Activated T-cell treated with anti-CD3 and anti-CD28 coated beads, Interleukin-2, amount 50 U/mL, for 4 hours (primary cell): ENCODE data around the gene MOSPD2. TPM values are rescaled to one million over a fixed set of nuclear protein-coding genes. Genes with fewer than 3 reads are reported as not detected.

Experiments used
- ATAC-seq, 2 donors: fragments of 200-7000 bp; cut with Tn5 transposase; one replicate each; pipeline ENCODE4 v1.10.0; 2021
- DNase-seq: peaks from one replicate; pipeline ENCODE4 v3.0.0-alpha.2; 2020
- H3K27me3 Mint-ChIP-seq: one replicate; pipeline ENCODE4 v1.8.0; 2021; ENCODE audit warnings: low read depth, mixed read lengths
- H3K36me3 Mint-ChIP-seq: one replicate; pipeline ENCODE4 v1.8.0; 2022; ENCODE audit warnings: mixed read lengths; ENCODE audit not compliant: insufficient read depth
- H3K4me1 Mint-ChIP-seq: one replicate; pipeline ENCODE4 v1.8.0; 2021; ENCODE audit warnings: low read depth, mixed read lengths
- H3K4me3 Mint-ChIP-seq: one replicate; pipeline ENCODE4 v1.8.0; 2021; ENCODE audit warnings: mild to moderate bottlenecking, moderate library complexity, mixed read lengths
- H3K9me3 Mint-ChIP-seq: one replicate; pipeline ENCODE4 v1.8.0; 2021; ENCODE audit warnings: mixed read lengths
- total RNA-seq, 3 donors: library from RNA; stranded (reverse); gene quantifications; one replicate each; pipeline ENCODE4 v1.2.1, GENCODE V29; 2021

The MOSPD2 gene
- 1 to 10 TPM; 5.5 to 9.4 (median 9.3) TPM for total RNA-seq

DNA sequence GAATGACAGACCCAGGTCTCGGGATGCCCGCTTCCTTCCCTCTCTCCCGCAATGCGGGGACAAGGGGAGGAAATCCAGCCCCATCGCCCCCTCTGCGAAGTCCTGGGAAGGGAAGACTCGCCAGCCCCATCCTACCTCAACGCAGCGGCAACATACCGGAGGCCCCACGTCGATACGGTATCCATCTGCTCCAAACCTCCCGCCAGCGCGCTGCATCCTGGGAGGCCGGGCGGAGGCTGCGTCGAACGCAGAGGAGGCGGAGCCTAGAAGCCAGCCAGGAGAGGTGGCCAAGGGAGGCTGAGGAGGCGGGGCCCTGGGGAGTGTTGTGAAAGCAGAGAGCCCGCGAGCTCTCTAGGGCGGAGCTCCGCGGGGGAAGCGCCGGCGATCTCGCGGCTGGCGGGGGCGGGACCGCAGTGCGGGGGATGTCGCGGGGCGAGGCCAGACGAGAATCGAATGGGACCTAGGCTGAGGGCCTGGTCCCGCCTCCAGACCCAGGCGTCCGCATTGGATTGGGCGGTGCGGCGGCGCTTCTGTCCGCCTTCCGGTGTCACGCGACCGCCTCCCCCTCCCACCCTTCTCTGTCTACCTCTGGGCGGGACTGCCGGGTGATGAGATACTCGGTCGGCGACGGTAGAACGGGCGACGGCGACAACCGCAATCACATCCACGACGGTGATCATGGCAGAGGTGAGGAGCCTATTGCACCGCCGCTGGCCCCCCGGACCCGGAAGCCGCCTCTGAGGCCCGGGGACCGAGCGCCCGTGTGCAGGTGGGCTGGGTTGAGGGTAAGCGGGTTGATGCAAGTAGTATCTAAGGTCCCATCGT lies at the start of gene MOSPD2, which contains the start of gene FANCB:
TSS of gene MOSPD2 (plus strand) at position 571 of the 825 bp plus-strand sequence. CDS start at position 679, 108 bp downstream.
TSS of gene FANCB (minus strand) at position 219 of the 825 bp plus-strand sequence. CDS start 7,559 bp downstream, outside the sequence.
- peak within 1 kb of the TSS; percentile 83 for H3K4me3 Mint-ChIP-seq
- ATAC-seq (peak; percentile 95 to 96), DNase-seq (peak; percentile 89)
- H3K9me3 Mint-ChIP-seq = no peaks in the 10 kb centered on the region
- H3K27me3 Mint-ChIP-seq = no peaks in the 10 kb centered on the region
- peaks cover 4% of the 10 kb centered on the region for H3K36me3 Mint-ChIP-seq
- peaks cover 11% of the 10 kb centered on the region for H3K4me1 Mint-ChIP-seq

DNA sequence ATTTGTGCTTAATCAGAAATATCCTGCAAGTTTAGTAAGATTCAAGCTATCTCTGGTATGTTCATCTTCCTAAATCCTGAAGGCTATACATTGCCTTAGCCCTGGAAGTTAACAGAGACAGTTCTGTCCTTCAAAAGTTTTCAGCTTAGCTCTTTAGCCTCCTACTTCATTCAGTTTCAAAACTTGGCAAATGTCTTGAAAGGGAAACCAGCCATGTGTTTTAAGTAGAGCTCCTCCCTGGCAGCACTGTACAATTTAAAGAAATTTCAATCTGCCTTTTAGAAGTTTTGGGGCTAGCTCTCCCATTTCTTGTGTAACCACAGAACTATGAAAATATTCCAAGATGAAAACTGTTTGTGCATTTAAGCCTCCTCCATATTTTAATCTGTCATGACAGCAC lies 47.4 kb upstream of the MOSPD2 start:
- Mint-ChIP-seq H3K9me3 (no peaks in the 10 kb centered on the region), H3K27me3 (no peaks in the 10 kb centered on the region), H3K4me3 (no peak overlapping the region), H3K4me1 (no peaks in the 10 kb centered on the region), H3K36me3 (no peaks in the 10 kb centered on the region)
- DNase-seq (no peak), ATAC-seq (no peak)

DNA sequence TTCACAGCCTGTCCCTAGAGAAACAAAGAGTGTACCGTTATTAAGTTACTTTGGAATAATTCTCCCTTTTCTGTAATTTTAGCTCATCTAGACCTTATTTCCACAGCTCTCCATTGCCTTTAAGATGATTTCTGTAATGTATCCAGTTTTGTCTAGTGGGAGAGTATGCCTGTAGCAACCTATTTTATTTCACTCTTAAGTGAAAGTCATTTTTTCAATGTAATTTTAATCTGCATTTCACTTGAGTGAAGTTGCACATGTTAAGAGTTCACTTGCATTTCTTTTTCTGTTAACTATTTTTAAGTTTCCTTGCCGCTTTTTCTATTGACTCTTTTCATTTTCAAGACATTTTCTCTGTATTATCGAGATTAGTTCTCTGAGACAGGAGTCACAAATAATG lies 46.9 kb upstream of the MOSPD2 start:
- H3K4me3 Mint-ChIP-seq = no peak overlapping the region
- H3K27me3 Mint-ChIP-seq = no peaks in the 10 kb centered on the region
- DNase-seq (no peak), ATAC-seq (no peak)
- no peaks in the 10 kb centered on the region for H3K36me3 Mint-ChIP-seq
- no peaks in the 10 kb centered on the region for H3K4me1 Mint-ChIP-seq
- H3K9me3 Mint-ChIP-seq = no peaks in the 10 kb centered on the region

DNA sequence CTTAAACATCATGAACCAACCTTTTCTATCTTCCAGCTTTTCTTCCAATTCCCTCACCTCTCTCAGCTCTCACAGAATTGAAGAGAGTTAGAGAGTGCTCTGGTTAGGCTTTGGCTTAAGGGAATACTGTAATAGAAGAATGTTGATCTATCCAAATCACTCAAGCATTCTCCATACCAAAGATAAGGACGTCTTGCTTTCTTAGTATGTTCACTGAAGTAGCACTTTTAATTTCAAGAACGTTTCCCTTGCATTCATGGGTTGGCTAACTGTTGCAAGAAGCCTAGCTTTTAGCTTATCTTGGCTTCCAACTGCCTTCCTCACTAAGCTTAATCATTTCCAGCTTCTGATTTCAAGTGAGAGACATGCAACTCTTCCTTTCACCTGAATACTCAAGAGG lies 43.6 kb upstream of the MOSPD2 start:
- no peaks in the 10 kb centered on the region for H3K9me3 Mint-ChIP-seq
- H3K4me1 Mint-ChIP-seq = no peaks in the 10 kb centered on the region
- ATAC-seq (no peak), DNase-seq (no peak)
- no peak overlapping the region for H3K4me3 Mint-ChIP-seq
- H3K27me3 Mint-ChIP-seq = no peaks in the 10 kb centered on the region
- peaks cover 2% of the 10 kb centered on the region for H3K36me3 Mint-ChIP-seq

DNA sequence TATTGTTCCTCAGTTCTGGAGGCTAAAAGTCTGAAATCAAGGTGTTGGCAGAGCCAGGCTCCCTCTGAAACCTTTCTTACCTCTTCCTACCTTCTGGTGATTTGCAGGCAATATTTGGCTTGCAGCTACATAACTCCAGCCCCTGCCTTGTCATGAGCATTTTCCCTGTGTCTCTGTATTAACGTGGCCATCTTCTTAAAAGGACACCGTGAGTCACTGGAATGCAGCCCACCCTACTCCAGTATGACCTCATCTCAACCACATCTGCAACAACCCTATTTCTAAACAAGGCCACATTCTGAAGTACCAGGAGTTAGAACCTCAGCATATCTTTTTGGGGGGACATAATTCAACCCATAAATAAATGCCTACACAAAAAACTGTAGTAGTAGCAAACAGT lies 41.1 kb upstream of the MOSPD2 start:
- ATAC-seq (no peak), DNase-seq (no peak)
- Mint-ChIP-seq H3K4me3 (no peak overlapping the region), H3K27me3 (no peaks in the 10 kb centered on the region), H3K36me3 (peaks cover 6% of the 10 kb centered on the region), H3K4me1 (no peaks in the 10 kb centered on the region), H3K9me3 (no peaks in the 10 kb centered on the region)

DNA sequence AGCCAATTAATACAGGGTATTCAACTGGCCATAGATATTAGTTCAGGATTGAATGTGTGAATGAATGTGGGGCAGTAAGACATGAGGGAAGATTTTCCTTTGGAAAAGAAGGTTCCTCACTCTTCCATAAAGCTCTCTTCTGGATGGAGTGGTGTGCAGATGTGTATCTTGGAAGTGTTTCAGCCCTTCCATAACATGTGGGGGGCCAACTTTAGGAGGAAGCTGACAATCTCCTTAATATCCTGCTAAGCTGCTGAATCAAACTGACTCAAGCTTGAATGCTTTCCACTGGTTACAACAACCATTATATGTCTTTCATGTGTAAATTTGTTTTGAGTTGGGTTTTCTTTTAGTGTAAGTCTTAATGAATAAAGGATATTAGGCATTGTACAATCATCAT lies 40.6 kb upstream of the MOSPD2 start:
- no peak for ATAC-seq
- no peak for DNase-seq
- H3K4me1 Mint-ChIP-seq = no peaks in the 10 kb centered on the region
- H3K4me3 Mint-ChIP-seq = no peak overlapping the region
- H3K9me3 Mint-ChIP-seq = no peaks in the 10 kb centered on the region
- no peaks in the 10 kb centered on the region for H3K27me3 Mint-ChIP-seq
- H3K36me3 Mint-ChIP-seq = peaks cover 6% of the 10 kb centered on the region

DNA sequence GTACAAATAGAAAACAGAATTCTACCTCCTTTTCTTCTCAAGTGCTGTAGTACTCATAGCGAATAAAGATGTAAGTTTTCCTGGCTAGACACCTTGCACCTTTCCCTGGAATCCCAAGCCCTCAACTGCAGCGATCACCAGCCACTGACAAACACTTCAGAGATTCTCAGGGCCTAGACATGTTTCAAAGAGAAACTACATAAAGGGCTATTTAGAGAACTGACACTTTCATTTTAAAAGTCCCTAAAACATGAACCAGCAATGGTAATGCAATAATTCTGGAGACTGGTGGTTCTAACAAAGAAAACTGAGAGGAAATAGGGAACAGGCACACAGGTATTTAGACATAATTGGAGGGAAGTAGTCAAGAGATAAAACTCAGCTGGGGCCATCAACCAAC lies 36.1 kb upstream of the MOSPD2 start:
- Mint-ChIP-seq H3K36me3 (peaks cover 6% of the 10 kb centered on the region), H3K27me3 (no peaks in the 10 kb centered on the region), H3K4me3 (no peak overlapping the region), H3K4me1 (no peaks in the 10 kb centered on the region), H3K9me3 (no peaks in the 10 kb centered on the region)
- no peak for ATAC-seq
- DNase-seq = no peak

DNA sequence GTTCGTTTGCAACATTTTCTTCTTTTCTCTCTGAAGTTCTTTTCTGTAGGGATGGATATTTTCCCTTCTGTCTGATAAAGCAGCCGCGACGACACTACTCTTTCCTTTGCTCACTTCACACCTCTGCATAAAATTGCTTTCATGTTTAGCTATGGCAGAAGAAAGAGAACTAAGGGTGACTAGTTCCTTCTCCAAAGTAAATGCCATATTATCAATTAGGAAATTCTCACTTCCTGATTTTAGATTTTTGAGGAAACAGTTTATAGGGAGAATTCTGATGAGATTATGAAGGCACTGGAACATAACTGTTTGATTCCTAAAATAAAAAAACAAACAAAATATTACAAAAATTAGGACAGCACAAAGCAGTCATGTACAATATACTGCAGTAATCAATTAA lies 29.6 kb upstream of the MOSPD2 start:
- DNase-seq (no peak), ATAC-seq (no peak)
- Mint-ChIP-seq H3K9me3 (no peaks in the 10 kb centered on the region), H3K36me3 (peaks cover 4% of the 10 kb centered on the region), H3K27me3 (no peaks in the 10 kb centered on the region), H3K4me3 (no peak overlapping the region), H3K4me1 (no peaks in the 10 kb centered on the region)

DNA sequence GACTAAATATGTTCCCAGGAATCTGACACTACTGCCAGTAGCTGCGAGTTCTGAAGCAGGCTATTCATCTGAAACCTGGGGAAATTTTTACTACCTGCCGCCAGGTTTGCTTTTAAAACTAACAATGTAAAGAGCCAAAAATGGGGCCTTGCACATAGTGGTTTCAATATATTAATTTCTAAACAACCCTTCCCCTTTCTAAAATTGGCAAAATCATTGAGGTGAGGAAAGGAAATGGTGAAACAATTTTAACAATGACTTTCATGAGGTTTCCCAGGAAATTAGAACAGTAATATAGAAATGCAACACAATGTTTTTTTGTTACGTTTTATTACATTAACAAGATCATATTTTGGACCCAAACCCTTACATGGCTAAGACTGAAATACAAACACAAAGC lies 21.7 kb upstream of the MOSPD2 start:
- ATAC-seq = no peak
- no peaks in the 10 kb centered on the region for H3K9me3 Mint-ChIP-seq

DNA sequence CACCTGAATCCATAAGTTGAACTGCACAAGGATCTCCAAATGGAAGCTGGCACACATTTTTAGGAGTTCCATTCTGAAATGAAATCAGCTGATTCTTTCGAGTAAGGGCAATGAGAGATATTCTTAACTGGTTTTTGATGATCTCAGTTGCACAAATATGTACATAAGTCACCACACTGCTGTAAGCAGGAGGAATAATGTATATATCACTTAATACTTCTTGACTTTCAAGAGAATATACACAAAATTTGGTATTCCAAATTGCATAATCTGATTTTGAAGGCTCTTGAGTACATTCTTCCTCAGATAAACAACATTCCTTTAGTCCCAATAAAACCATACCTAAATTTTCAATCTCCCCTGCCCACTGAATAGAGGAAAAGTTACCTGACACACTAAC lies 8.6 kb upstream of the MOSPD2 start:
- ATAC-seq (no peak), DNase-seq (no peak)
- no peaks in the 10 kb centered on the region for H3K4me1 Mint-ChIP-seq
- H3K9me3 Mint-ChIP-seq = no peaks in the 10 kb centered on the region
- no peak overlapping the region for H3K4me3 Mint-ChIP-seq
- peaks cover 9% of the 10 kb centered on the region for H3K36me3 Mint-ChIP-seq
- no peaks in the 10 kb centered on the region for H3K27me3 Mint-ChIP-seq

More for the DNA sequence above, 21.7 kb upstream of the MOSPD2 start:
- peaks cover 6% of the 10 kb centered on the region for H3K36me3 Mint-ChIP-seq
- H3K27me3 Mint-ChIP-seq = no peaks in the 10 kb centered on the region
- no peaks in the 10 kb centered on the region for H3K4me1 Mint-ChIP-seq
- no peak overlapping the region for H3K4me3 Mint-ChIP-seq
- DNase-seq = no peak

DNA sequence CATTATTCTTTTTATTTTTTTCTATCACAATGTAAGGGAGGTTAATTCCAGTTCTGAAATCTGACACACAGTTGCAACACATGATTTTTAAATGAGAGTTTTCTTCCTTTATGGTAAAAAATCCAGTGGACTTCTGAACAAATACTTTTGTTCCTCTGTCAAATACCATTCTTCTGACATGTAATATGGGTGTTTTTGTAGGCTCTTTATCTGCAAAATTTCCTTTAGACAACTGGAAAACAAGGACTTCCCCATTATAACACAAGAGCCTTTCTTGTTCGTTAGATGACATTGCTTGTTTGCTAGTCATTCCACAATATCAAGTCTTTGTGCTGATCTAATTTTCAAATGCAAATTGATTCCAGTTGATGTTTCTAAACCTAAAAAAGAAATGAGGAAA lies 8.0 kb upstream of the MOSPD2 start:
- no peak for ATAC-seq
- Mint-ChIP-seq H3K4me3 (no peak overlapping the region), H3K9me3 (no peaks in the 10 kb centered on the region), H3K36me3 (peaks cover 9% of the 10 kb centered on the region), H3K4me1 (no peaks in the 10 kb centered on the region), H3K27me3 (no peaks in the 10 kb centered on the region)
- no peak for DNase-seq

DNA sequence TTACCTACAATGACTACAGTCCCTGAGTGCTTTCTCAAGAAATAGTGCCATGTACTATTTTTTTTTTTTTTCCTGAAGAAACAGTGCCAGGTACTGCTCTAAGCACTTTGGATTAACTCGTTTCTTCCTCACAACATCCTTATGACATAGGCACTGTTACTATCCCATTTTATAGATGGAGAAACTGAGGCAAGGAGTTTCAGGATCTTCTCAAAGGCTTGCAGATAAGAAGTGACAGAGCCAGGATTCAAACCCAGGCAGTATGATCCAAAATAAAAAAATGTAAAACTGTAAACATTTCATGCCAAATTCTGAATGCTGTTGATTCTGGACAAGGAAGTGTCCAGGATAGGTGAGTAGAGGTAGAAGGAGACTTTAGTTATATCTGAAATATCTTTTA lies 1.5 kb upstream of the MOSPD2 start:
- Mint-ChIP-seq H3K9me3 (no peaks in the 10 kb centered on the region), H3K4me1 (peaks cover 10% of the 10 kb centered on the region), H3K27me3 (no peaks in the 10 kb centered on the region), H3K4me3 (peak overlapping the region; percentile 53), H3K36me3 (peaks cover 7% of the 10 kb centered on the region)
- DNase-seq = no peak
- no peak for ATAC-seq

DNA sequence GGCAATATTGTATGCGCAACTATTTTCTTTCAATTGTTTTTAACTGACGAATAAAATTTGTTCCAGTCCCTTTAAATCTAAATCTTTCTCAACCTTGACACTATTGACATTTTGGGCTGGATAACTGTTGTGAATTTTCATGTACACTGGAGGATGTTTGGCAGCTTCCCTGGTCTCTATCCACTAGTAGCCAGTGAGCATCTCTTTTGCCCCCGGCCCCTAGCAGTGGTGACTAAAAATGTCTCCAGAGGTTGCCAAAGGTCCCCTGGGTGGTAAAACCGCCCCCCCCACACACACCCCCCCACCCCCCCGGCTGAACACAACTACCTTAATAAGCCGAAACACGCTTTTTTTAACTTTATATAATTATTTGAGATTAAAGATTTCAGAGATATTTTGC lies 866 bp upstream of the MOSPD2 start:
- Mint-ChIP-seq H3K4me3 (peak overlapping the region; percentile 83), H3K27me3 (no peaks in the 10 kb centered on the region), H3K36me3 (peaks cover 6% of the 10 kb centered on the region), H3K4me1 (peaks cover 10% of the 10 kb centered on the region), H3K9me3 (no peaks in the 10 kb centered on the region)
- DNase-seq (no peak), ATAC-seq (no peak)

DNA sequence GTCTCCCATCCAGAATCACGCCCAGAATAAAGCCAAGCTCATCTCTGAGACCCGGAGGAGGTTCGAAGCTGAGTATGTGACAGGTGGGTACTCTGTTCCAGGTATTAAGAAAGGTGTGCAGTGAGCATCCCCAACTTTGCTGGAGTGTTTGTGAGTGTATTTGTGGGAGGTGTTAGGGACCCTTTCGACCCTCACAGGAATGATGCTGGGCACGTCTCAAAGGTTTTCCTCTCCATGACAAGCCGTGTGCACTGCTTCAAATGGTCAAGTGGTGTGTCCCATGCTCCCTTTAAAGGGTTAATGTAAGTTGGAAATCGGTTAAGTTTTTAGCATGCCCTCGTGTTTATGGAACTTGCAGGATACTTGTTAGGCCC lies 442 bp downstream of the MOSPD2 start:
- no peaks in the 10 kb centered on the region for H3K27me3 Mint-ChIP-seq
- no peak for DNase-seq
- H3K36me3 Mint-ChIP-seq = peaks cover 6% of the 10 kb centered on the region
- H3K4me1 Mint-ChIP-seq = peaks cover 13% of the 10 kb centered on the region
- H3K9me3 Mint-ChIP-seq = no peaks in the 10 kb centered on the region
- ATAC-seq = no peak
- H3K4me3 Mint-ChIP-seq = peak overlapping the region; percentile 83

DNA sequence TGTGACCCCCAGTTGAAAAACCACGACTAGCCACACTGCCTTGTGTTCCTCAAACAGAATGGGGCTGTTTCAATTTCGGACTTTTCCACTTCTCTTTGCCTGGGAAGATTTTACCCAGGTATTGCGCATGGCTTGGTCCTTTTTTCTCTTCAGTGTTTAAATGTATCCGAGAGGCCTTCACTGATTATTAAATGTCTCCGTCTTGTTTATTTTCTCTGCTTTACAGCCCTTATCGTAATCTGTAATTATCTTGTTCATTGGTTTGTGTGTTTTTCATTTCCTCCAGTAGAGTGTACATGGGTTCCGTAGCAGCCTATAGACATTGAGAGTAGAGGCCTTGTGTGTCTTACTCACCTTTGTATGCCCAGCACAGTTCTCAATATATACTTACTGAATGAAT lies 2.4 kb downstream of the MOSPD2 start:
- H3K4me3 Mint-ChIP-seq = no peak overlapping the region
- peaks cover 19% of the 10 kb centered on the region for H3K4me1 Mint-ChIP-seq
- H3K9me3 Mint-ChIP-seq = no peaks in the 10 kb centered on the region
- ATAC-seq = no peak
- peaks cover 6% of the 10 kb centered on the region for H3K36me3 Mint-ChIP-seq
- DNase-seq = no peak
- no peaks in the 10 kb centered on the region for H3K27me3 Mint-ChIP-seq
